Measurements from ENCODE around the gene CLMP.

Gene CLMP
- total RNA-seq: 0.62 to 2.8 reads per million in 2 donors

GRCh38 chr11:123195188-123196059, at the start of gene CLMP:
Gene CLMP (minus strand): TSS chr11:123195248. CDS start chr11:123194940, 308 bp downstream.
- no peak for DNase-seq

DNA sequence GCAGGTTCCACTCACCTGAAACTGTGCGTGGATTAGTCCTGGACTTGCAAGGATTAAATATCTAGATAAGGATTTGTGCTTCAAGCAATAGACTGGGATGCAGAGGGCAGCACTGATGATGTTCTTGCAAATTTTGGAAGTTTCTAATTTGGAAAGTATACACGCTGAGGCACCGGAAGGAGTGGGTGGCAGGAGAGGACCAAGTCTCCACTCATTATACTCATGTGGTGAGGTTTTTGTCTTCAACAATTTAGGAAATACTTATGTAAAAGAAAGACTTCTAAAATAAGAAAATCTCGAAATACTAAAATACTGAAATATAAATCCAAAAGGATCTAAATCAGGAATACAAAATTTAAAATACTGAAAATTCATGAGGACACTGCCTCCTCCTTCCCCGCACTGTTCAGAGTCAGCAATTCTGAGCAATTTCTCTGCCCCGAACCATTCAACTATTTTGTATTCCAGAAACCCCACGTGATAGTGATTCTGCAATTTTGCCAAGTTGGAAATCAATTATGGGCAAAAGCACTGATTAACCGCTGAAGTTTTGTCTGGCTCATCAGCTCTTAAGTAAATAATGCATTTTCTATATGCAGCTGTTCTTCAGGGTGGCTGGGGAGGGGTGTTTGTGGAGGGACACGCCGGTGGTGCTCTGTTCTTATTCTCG, 47.0 kb upstream of the CLMP start:
- DNase-seq: no peak

DNA sequence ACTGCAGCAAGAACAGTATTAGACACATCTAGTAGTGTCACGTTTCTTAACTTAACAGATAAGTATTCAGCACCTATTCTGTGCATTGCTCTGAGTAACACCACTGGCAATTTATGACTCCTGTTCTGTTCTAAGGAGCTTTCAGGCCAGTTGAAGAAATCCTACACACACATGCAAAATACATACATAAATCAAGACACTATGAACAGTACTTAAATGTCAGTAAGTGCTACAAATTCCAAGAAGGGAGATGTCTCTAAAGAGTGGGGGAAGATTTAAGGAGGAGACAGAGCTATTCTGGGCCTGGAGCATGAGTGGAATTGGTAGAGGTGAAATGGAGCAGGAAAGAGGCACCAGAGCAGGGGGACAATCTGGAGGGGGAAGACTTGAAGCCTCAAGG, 46.2 kb upstream of the CLMP start:
- DNase-seq: no peak

GRCh38 chr11:123239191-123240150, 44.4 kb upstream of the CLMP start:
- DNase-seq: no peak

DNA sequence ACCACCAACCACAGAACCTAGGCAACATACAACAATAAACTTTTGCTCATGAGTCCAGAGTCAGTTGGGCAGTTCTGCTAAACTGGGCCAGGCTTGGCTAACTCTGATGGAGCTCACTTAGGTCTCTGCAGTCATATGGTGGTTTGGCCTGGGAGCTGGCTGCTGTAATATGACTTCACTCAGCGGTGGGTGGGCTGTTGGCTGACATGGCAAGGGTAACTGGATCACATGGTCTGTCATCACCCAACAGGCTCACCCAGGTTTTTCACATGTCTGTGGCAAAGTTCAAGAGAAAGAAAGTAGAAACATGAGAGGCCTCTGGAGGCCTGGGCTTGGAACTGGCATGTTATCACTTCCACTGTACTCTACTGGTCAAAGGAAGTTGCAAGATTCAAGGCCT, 43.2 kb upstream of the CLMP start:
- no peak for DNase-seq

DNA sequence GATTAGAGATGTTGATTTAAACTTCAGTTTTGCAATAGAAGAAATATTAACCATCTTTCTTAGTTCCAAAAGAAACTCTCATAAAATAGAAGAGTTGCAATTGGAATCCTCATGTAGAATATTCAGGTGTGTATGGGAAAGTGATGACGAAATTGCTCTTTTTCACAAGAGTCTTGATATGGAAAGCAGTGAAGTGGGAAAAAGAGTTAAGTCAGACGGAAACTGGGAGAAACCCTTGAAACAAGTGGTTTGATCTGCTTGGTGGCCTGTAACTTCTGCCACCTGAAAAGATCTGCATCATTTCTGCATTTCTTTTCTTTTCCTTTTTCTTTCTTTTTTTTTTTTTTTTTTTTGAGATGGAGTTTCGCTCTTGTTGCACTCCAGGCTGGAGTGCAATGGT, 41.8 kb upstream of the CLMP start:
- DNase-seq: no peak

DNA sequence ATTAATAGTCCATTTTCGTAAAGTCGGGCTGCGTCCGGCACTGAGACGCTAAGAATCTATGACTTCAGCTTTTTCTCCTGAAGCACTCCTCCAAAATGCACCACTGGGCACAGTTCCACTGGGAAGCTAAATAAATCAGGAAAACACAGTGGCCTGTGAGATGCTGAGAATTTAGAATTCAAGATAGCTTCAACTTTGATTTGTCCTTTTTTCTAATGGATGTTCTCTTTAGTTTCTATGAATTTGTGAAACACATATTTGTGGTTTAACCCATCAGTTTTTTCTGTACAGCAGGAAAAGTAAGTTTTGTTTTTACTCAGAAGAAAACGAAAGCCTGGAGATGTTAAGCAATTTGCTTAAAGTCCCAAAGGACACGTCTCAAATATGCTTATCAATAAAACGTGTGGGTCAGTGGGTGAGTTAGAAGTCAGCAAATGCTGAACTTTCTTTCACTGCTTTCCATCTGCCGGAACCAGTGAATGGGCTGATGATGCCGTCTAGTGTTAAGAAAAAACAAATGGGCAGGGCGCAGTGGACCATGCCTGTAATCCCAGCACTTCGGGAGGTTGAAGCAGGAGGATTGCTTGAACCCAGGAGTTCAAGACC, 40.7 kb upstream of the CLMP start:
- DNase-seq: no peak

- peak in 3 of 5 experiments; percentile 10 to 32 (median 18) for DNase-seq
Measured at GRCh38 chr11:123235117-123235655, 40.1 kb upstream of the CLMP start.

GRCh38 chr11:123233975-123234334, 38.9 kb upstream of the CLMP start:
- no peak for DNase-seq

DNA sequence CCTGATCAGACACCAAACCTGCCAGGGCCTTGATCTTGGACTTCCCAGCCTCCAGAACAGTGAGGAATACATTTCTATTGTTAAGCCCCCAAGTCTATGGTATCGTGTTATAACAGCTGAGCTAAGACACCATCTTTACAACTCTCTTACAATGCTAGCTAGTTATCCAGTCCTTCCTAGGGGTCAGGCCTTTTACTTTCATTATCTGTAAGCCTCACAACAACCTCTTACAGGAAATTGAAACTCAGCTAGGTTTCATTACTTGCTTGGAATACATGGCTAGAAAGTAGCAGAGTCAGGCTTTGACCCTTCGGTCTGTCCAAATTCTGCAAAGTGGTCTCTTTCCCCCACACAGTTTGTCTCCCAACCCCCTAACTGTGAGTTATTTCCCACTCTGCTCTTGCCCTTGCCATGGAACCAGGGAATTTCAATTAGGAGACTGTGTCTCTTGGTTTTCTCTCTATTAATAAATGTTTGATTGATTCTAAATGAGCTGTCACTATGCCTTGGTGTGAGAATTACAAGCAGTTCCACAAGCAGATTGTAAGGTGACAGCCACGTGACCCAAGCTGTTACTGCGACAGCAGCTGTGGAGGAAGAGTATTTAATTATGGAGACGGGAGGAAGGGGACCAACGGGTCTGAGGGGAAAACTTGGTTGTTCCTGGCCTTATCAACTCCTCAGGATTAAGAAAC, 38.4 kb upstream of the CLMP start:
- peak in 1 of 5 experiments; percentile 54 for DNase-seq

DNA sequence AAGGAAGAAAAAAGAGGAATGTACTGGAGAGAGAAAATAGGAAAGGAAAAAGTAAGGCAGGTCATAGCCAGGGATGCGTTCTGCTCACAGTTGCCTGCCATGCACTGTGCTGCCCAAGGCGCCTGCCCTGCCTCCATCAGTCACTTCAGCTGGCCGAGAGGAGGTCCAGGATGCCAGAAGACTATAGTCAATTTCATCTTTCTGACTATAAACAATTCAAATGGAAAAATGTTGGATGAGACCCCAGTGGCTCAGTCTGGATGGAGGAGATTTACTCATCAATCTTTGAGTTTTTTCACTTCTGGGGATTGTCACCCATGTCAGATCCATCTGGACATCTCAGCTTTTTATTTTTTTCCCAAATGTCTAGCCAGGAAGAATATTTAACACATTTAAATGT, 36.7 kb upstream of the CLMP start:
- DNase-seq: no peak

DNA sequence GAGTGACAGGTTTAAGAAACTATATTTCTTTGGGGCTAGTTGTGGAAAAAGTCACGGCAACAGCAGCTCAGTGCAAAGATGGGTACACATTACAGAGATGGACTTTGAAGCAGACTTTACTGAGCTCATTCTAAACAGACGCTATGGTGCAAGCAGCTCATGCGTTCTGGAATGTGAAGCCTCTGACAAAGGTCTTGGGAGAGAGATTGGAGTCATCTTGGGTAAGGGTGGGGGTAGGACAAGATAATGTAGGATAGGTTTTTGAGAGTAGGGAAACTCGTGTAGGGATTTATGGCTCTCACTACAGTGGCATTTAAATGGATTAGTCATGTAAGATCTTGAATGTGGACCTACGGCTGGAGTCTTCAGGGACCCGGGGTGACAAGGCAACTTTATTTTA, 36.2 kb upstream of the CLMP start:
- DNase-seq: no peak

- no peak for DNase-seq
Measured at GRCh38 chr11:123230346-123230745, 35.3 kb upstream of the CLMP start.

DNA sequence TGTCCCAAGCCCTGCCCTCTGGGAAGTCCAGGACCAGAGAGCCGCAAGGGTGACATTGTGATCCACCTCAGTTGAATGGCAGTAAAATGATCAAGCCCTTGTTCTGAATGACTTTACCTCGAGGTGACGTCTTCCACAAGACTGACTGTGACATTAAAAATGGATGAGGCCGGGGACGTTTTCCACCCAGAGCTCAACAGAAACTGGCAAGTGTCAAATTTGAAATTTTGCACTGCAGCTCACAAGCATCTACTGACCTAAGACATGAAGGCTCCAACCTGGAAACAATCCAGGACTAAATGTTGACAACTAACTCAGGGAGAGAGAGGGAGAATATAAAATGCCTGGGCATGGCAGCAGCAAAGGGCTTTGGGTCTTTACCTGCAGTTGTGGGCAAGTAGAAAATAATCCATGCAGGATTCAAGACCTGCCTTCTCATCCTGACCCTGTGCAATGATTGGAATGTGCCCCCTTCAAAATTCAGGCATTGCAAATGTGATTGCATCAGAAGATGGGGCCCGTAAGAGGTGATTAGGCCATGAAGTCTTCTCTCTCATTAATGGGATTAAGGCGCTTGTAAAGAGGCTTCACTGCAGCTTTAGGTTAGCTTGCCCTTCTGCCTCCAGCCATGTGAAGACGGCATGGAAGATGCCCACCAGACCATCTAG, 33.6 kb upstream of the CLMP start:
- no peak for DNase-seq

- DNase-seq: no peak
Measured at GRCh38 chr11:123227763-123228495, 32.9 kb upstream of the CLMP start.

DNA sequence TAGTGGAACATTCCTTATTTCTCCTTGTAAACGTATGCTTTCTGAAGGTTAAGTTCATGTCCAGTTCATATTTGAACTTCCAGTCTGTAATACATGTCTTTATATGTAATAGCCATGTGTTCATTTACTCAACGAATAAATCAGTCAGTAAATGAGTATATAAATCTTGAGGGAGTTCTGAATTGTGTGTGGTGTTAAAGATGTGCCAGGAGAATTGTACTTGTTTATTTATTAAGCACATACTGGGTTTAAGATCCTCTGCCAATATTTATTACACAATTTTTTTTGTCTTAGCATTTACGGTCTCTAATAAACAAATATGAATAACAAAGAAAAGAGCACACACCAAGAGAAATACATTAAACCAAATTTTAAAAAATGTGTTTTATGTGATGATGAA, 26.5 kb upstream of the CLMP start:
- no peak for DNase-seq

DNA sequence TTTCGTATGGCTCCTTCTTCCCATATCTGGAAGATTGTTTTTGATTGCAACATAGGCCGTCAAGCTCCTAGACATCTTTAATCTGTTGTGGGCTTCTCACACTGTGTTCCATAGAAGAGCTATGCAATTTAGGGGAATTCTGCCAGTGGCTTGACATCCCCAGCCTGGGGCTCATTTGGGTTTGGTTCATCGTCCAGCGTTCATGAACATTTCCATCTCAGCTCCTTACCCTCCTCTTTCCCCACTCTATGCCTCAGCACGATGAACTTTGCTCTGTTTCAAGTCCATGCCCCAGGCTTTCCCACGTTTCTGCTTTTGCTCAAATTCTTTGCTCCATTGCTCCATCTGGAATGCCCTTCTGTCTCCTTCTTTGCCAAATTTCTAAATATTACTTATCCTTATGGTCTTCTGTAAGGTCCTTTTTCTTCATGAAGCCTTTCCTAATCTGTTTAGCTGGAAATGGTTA, 26.1 kb upstream of the CLMP start:
- DNase-seq: no peak

- DNase-seq: no peak
Measured at GRCh38 chr11:123219066-123219690, 24.1 kb upstream of the CLMP start.

DNA sequence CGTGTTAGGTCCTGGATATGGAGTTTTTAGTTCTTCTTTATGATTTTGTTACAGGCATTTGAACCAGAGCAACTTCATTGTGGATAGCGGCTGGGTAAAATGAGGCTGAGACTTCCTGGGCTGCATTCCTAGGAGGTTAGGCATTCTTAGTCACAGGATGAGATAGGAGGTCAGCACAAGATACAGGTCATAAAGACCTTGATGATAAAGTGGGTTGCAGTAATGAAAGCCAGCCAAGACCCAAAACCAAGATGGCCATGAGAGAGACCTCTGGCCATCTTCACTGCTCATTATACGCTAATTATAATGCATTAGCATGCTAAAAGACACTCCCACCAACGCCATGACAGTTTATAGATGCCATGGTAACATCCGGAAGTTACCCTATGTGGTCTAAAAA, 23.4 kb upstream of the CLMP start:
- no peak for DNase-seq

GRCh38 chr11:123217897-123218296, 22.8 kb upstream of the CLMP start:
- DNase-seq: no peak
